ENCODE results near the gene AKAP6. TPM values are rescaled to one million over a fixed set of nuclear protein-coding genes. Genes with fewer than 3 reads are reported as not detected.

Gene AKAP6
- total and polyA plus RNA-seq, 2 experiments from 2014 or later: 0.38 to 0.42 TPM

GRCh38 chr14:32366986-32367385 lies 37.9 kb downstream of the AKAP6 start (continued):
- TF ChIP-seq EZH2phosphoT487 (IDR thresholded peaks at IDR 0.05; ENCODE audit: unreplicated experiment) (no peak), POLR2AphosphoS5 (IDR thresholded peaks at IDR 0.05; ENCODE audit: low read depth) (no peak)

GRCh38 chr14:32367516-32367915 lies 38.4 kb downstream of the AKAP6 start:
- TF ChIP-seq STAT1 (IDR thresholded peaks at IDR 0.05; ENCODE audit: unreplicated experiment) (no peak), CREB1 (CRISPR knock-in tag; IDR thresholded peaks at IDR 0.05; ENCODE audit: low read depth) (no peak), EZH2 (IDR thresholded peaks at IDR 0.05; ENCODE audit: low read depth, unreplicated experiment) (no peak), ETS1 (IDR thresholded peaks at IDR 0.05) (no peak), JUNB (IDR thresholded peaks at IDR 0.05; ENCODE audit: unreplicated experiment) (no peak), EZH2phosphoT487 (IDR thresholded peaks at IDR 0.05; ENCODE audit: unreplicated experiment) (no peak), NANOG (IDR thresholded peaks at IDR 0.05; ENCODE audit: borderline replicate concordance) (no peak), ZNF114 (CRISPR knock-in tag; IDR thresholded peaks at IDR 0.05) (no peak), ZNF331 (CRISPR knock-in tag; IDR thresholded peaks at IDR 0.05; ENCODE audit: low read depth) (no peak), POLR2AphosphoS5 (IDR thresholded peaks at IDR 0.05; ENCODE audit: low read depth) (no peak), ZNF462 (CRISPR knock-in tag; IDR thresholded peaks at IDR 0.05) (no peak), CTCF (conservative IDR thresholded peaks at IDR 0.05; ENCODE audit: low read depth in 2 of 2) (no peak), REST (IDR thresholded peaks at IDR 0.05; ENCODE audit: unreplicated experiment) (no peak)
- H3K9me3 Mint-ChIP-seq: no peaks in the 10 kb centered on the region
- no peak overlapping the region for H3K27ac ChIP-seq (ENCODE audit: low read depth)
- no peak overlapping the region for H3K4me3 ChIP-seq
- H3K36me3 ChIP-seq (ENCODE audit: insufficient read depth): no peaks in the 10 kb centered on the region
- H3K4me1 ChIP-seq (ENCODE audit: insufficient read depth): peaks cover 28% of the 10 kb centered on the region
- H3K79me2 ChIP-seq (replicated peaks; ENCODE audit: insufficient read depth): no peaks in the 10 kb centered on the region
- peaks cover 6% of the 10 kb centered on the region; the same call in 1 of the 2 replicates for H3K9me2 ChIP-seq (ENCODE audit: insufficient read depth)
- peaks cover 21% of the 10 kb centered on the region for H3K4me1 Mint-ChIP-seq
- no peak overlapping the region for H3K4me3 Mint-ChIP-seq
- no peak overlapping the region for H3K4me2 ChIP-seq
- H3K36me3 Mint-ChIP-seq (ENCODE audit: low read depth): no peaks in the 10 kb centered on the region
- no peak for ATAC-seq
- no peaks in the 10 kb centered on the region for H3K27me3 Mint-ChIP-seq (ENCODE audit: insufficient read depth, low read depth, poor library complexity)
- H3F3A ChIP-seq (replicated peaks; ENCODE audit: low read depth): no peaks in the 10 kb centered on the region
- DNase-seq (ENCODE audit: low spot score): no peak
- no peak overlapping the region for H2AFZ ChIP-seq
- H3K27me3 ChIP-seq (ENCODE audit: insufficient read depth): no peaks in the 10 kb centered on the region
- H4K20me1 ChIP-seq (replicated peaks; ENCODE audit: insufficient read depth): no peaks in the 10 kb centered on the region; the same call in 1 of the 2 replicates
- no peak overlapping the region for H3K27ac Mint-ChIP-seq

Measured in GM23338 (cell line).